Tibial nerve (tissue), 4 donors: Measurements from ENCODE around the gene CCDC57. TPM values are rescaled to one million over a fixed set of nuclear protein-coding genes. Genes with fewer than 3 reads are reported as not detected.
"Not testable (repeated sequence)": the region's sequence is repeated elsewhere in the genome, so short reads cannot be mapped to it uniquely, and the experiment has no call there.

Source experiments
- DNase-seq, 2 donors: peaks; one replicate each; pipeline ENCODE4 v3.0.0-alpha.2; 2019; ENCODE audit warnings: low spot score in 2 of 2
- H3K27ac ChIP-seq, 4 donors: fragments of 200-600 bp; sonication (generic) in 3 of 4; one replicate each; pipeline ENCODE4 v1.5.1; 2017 to 2019; ENCODE audit warnings: mild to moderate bottlenecking in 1 of 4
- H3K27me3 ChIP-seq, 2 donors: fragments of 200-600 bp; sonication (generic) in 1 of 2; one replicate each; pipeline versions ENCODE4 v1.5.1 to v1.6.0; 2017 to 2019
- H3K36me3 ChIP-seq, 3 donors: fragments of 200-600 bp; sonication (generic); one replicate each; pipeline ENCODE4 v1.5.1; 2018 to 2019
- H3K4me1 ChIP-seq, 4 donors: fragments of 200-600 bp; sonication (generic) in 3 of 4; one replicate each; pipeline ENCODE4 v1.5.1; 2017 to 2019
- H3K4me3 ChIP-seq, 4 donors: fragments of 200-600 bp; sonication (generic) in 3 of 4; one replicate each; pipeline ENCODE4 v1.5.1; 2017 to 2019; ENCODE audit warnings: mild to moderate bottlenecking in 1 of 4, moderate library complexity in 1 of 4
- H3K9me3 ChIP-seq, 4 donors: fragments of 200-600 bp; sonication (generic) in 3 of 4; one replicate each; pipeline ENCODE4 v1.5.1; 2017 to 2019
- CTCF ChIP-seq, 5 experiments: fragments of 200-600 bp in 3 of 5; fragments of 450-650 bp in 2 of 5; sonication (generic) in 3 of 5; IDR thresholded peaks; one replicate each; pipeline ENCODE4 v1.5.1; 2016 to 2019; ENCODE audit warnings: antibody characterized with exemption in 5 of 5, mild to moderate bottlenecking in 3 of 5, moderate library complexity in 2 of 5
- EP300 ChIP-seq, 2 donors: sonication (generic); formaldehyde crosslinking; IDR thresholded peaks; one replicate each; pipeline ENCODE4 v1.6.1; 2017; ENCODE audit warnings: antibody characterized with exemption in 2 of 2, mild to moderate bottlenecking in 1 of 2
- POLR2A ChIP-seq, 2 donors: fragments of 450-650 bp; IDR thresholded peaks; one replicate each; pipeline ENCODE4 v1.6.1; 2017; ENCODE audit warnings: antibody characterized with exemption in 2 of 2, mild to moderate bottlenecking in 2 of 2, moderate library complexity in 2 of 2
- WGBS, 2 donors: methylation state at CpG; one replicate each; pipeline ENCODE4 v1.1.5; 2018; 5-methylcytosine and 5-hydroxymethylcytosine counted together
- total RNA-seq, 4 donors: library from RNA; depleted of rRNA; stranded (reverse); fragments of >200 nt; gene quantifications; one replicate each; pipeline ENCODE4 v1.1.0, GENCODE V29; 2016

The CCDC57 gene
- total RNA-seq: 10 to 100 TPM; 33.5 to 91.2 (median 47.9) TPM

- Histone ChIP-seq H3K27ac (peak within 1 kb of the TSS; percentile 75 to 94 (median 89)), H3K27me3 (no peaks in the 10 kb centered on the region), H3K9me3 (no peaks in the 10 kb centered on the region), H3K36me3 (peaks cover 0 to 3% (median 0%) of the 10 kb centered on the region in 3 donors), H3K4me3 (peak within 1 kb of the TSS; percentile 77 to 93 (median 87)), H3K4me1 (peaks cover 3 to 51% (median 32%) of the 10 kb centered on the region in 4 donors)
- 0% methylated on average over 32 to 94 of the region's 116 CpGs for WGBS, 2 donors
- peak in 1 of 2 donors; percentile 24 for TF ChIP-seq POLR2A (IDR thresholded peaks at IDR 0.05)
- TF ChIP-seq EP300 (IDR thresholded peaks at IDR 0.05): peak in 1 of 2 donors; percentile 61
- TF ChIP-seq CTCF (IDR thresholded peaks at IDR 0.05): peak in 3 of 5 experiments; percentile 12 to 78 (median 68)
- DNase-seq: peak; percentile 52 to 63
Observed at GRCh38 chr17:82212331-82213250, at the start of gene CCDC57. TSS of gene CCDC57 (minus strand) at chr17:82212842. CDS start at chr17:82201944, 10,898 bp downstream.

GRCh38 chr17:82262344-82262743 is 49.7 kb upstream of the CCDC57 start:
- DNase-seq: no peak
- no peak overlapping the region for H3K4me3 ChIP-seq
- H3K36me3 ChIP-seq: peaks cover 4 to 87% (median 39%) of the 10 kb centered on the region in 3 donors
- TF ChIP-seq POLR2A (IDR thresholded peaks at IDR 0.05) (no peak), CTCF (IDR thresholded peaks at IDR 0.05) (no peak), EP300 (IDR thresholded peaks at IDR 0.05) (no peak)
- peaks cover 0 to 35% (median 16%) of the 10 kb centered on the region in 4 donors for H3K4me1 ChIP-seq
- no peak overlapping the region for H3K27ac ChIP-seq
- H3K27me3 ChIP-seq: no peaks in the 10 kb centered on the region
- WGBS, 2 donors: 64 to 76% methylated on average over 4 of the region's 4 CpGs
- no peaks in the 10 kb centered on the region for H3K9me3 ChIP-seq

GRCh38 chr17:82259972-82260961 is 47.6 kb upstream of the CCDC57 start:
- not testable (repeated sequence) for H3K27ac ChIP-seq, H3K27me3 ChIP-seq, H3K9me3 ChIP-seq, H3K4me3 ChIP-seq, DNase-seq
- Histone ChIP-seq H3K36me3 (peaks cover 4 to 97% (median 32%) of the 10 kb centered on the region in 3 donors), H3K4me1 (peaks cover 0 to 20% (median 2%) of the 10 kb centered on the region in 4 donors)
- WGBS, 2 donors: 91 to 95% methylated on average over 8 of the region's 8 CpGs

- no peak overlapping the region for H3K27ac ChIP-seq
- H3K36me3 ChIP-seq: peaks cover 4 to 97% (median 22%) of the 10 kb centered on the region in 3 donors
- no peaks in the 10 kb centered on the region for H3K27me3 ChIP-seq
- 75% methylated on average over 5 of the region's 5 CpGs for WGBS, 2 donors
- DNase-seq: no peak
- TF ChIP-seq EP300 (IDR thresholded peaks at IDR 0.05) (no peak), CTCF (IDR thresholded peaks at IDR 0.05) (no peak), POLR2A (IDR thresholded peaks at IDR 0.05) (no peak)
- H3K9me3 ChIP-seq: no peaks in the 10 kb centered on the region
- no peak overlapping the region for H3K4me3 ChIP-seq
- peaks cover 0 to 17% (median 2%) of the 10 kb centered on the region in 4 donors for H3K4me1 ChIP-seq
Observed at GRCh38 chr17:82258555-82258954, 45.9 kb upstream of the CCDC57 start.

GRCh38 chr17:82257473-82257872 is 44.8 kb upstream of the CCDC57 start:
- Histone ChIP-seq H3K4me1 (peaks cover 0 to 12% (median 2%) of the 10 kb centered on the region in 4 donors), H3K27ac (peak overlapping the region in 2 of 4 donors; percentile 22 to 31), H3K27me3 (no peaks in the 10 kb centered on the region), H3K9me3 (no peaks in the 10 kb centered on the region), H3K4me3 (no peak overlapping the region), H3K36me3 (peaks cover 4 to 97% (median 23%) of the 10 kb centered on the region in 3 donors)
- DNase-seq: no peak
- 39 to 58% methylated on average over 10 of the region's 10 CpGs for WGBS, 2 donors
- TF ChIP-seq CTCF (IDR thresholded peaks at IDR 0.05): no peak
- no peak for TF ChIP-seq EP300 (IDR thresholded peaks at IDR 0.05)
- TF ChIP-seq POLR2A (IDR thresholded peaks at IDR 0.05): no peak
